HG03060 (cell line): ENCODE results near the gene NELL1.
"Not testable (repeated sequence)": the region's sequence is repeated elsewhere in the genome, so short reads cannot be mapped to it uniquely, and the experiment has no call there.

Experiments
- ATAC-seq: cut with Tn5 transposase; IDR thresholded peaks from one replicate; pipeline ENCODE4 v1.9.1; 2021; ENCODE audit warnings: low read depth, moderate number of reproducible peaks; ENCODE audit not compliant: unreplicated experiment

The NELL1 gene

GRCh38 chr11:20762116-20762844, 92.9 kb downstream of the NELL1 start:
- ATAC-seq = no peak

GRCh38 chr11:20762980-20763379, 93.6 kb downstream of the NELL1 start:
- ATAC-seq = no peak

DNA sequence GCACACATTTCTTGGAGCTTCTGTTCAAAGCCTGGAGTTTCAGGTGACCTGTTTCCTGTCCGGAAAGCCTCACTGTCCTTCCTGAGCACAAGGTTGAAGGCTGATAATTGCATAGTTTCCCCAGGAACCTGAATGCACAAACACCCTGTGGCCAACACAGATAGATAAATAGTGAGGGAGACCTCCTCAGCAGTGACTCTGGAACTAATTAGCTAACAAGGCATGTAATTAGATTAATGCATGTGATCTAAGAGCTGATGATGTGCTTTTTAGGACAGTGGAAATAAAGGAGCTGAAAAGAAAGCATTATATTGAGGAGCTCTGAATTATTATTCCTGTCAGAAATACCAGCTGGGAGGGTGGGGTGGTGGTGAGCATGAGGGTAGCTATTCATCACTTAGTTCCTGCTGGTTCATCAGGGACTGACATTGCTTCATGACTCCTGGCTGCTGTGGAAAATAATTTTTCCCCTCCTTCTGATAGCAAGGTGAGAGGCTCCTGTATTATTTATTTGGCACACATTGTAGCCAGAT, 101.1 kb downstream of the NELL1 start:
- no peak for ATAC-seq

DNA sequence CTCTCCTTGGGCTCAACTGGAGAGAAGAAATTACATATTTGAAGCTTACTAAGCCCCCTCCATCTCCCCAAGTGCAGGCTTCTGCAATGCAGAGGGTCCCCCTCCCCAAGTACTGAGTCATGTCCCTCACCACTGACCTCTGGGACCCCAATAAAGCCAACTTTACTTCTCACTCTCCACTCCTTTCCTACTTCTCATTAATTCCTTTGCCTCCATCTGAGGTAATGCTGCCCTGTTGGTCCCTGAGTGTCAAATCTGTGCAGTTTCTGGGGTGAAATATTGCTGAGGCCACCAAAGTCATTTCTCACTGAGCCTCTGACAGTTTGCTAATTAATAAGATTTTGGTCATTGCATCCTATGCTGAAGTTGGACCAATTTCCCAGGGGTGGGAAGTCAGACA, 101.6 kb downstream of the NELL1 start:
- no peak for ATAC-seq

DNA sequence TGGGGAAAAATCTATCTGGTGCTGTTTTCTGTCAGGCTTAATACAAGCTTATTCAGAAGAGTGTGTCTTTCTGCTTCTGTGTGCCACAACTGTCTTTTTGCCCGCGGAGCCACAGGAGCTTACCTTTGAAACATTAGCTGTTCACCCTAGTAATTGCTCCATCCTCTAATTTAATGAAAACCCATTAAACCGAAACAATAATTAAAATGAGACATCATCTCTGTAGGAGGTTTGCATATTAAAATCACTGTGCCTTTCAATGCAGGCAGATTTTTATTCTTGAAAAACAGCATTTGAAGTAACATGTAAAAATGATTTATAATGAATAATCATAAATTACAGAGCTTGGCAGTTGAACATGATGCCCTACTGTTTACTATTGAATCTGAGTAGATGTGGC, 102.3 kb downstream of the NELL1 start:
- ATAC-seq = no peak

- ATAC-seq = no peak
These were observed 105.9 kb downstream of the NELL1 start for GRCh38 chr11:20775331-20775730.

DNA sequence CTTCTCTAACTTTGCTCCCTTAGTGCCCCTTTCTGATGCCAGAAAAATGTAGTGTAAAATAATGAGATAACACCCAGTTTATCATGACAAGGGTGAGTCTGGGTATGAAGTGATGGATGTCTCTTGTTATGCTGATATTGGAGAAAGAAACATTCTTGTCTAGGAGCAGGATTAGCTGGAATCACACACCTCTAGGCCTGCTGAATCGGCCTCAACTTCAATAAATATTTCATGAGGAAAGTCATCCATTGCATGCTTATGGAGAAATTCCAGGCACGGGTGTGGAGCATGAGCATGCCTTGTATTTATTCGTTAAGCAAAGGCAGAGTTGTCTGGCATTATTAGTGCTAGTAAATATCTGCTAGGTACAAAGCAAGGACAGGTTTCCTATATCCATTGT, 113.4 kb downstream of the NELL1 start:
- no peak for ATAC-seq

GRCh38 chr11:20783220-20783619, 113.8 kb downstream of the NELL1 start:
- no peak for ATAC-seq

GRCh38 chr11:20790622-20791021, 121.2 kb downstream of the NELL1 start:
- no peak for ATAC-seq

- no peak for ATAC-seq
These were observed 125.6 kb downstream of the NELL1 start for GRCh38 chr11:20795005-20795404.

- no peak for ATAC-seq
These were observed 138.9 kb downstream of the NELL1 start for GRCh38 chr11:20808328-20808727.

DNA sequence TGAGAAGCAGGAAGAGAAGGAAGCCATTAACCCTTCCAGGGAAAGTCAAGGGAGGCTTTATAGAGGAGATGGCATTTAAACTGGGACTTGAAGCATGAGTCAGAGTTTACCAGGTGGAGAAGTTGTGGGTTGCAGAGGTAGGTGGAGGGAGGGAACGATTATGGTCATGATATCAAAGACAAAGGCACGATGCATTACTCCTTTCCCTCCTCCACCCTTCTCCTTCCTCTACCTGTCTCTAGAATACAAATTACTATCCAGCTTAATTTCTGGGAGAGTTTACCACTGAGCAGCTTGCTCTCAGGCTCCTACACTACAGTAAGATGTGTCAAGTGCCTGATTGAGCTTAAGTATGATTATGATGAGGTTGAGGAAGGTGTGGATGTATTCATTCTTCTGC, 151.7 kb downstream of the NELL1 start:
- no peak for ATAC-seq

- no peak for ATAC-seq
These were observed 152.1 kb downstream of the NELL1 start for GRCh38 chr11:20821470-20821869.

DNA sequence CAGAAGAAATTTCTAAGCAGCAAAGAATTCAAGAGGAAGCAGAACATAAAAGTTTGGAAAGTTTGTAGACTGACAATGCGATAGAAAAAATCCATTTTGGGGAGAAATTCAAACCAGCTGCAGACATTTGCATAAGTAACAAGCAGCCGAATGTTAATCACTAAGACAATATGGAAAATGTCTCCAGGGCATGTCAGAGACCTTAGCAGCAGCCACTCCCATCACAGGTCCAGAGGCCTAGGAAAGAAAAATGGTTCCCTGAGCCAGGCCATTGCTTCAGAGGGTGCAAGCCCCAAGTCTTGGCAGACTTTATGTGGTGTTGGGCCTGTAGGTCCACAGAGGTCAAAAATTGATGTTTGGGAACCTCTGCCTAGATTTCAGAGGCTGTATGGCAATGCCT, 155.4 kb downstream of the NELL1 start:
- ATAC-seq = no peak

DNA sequence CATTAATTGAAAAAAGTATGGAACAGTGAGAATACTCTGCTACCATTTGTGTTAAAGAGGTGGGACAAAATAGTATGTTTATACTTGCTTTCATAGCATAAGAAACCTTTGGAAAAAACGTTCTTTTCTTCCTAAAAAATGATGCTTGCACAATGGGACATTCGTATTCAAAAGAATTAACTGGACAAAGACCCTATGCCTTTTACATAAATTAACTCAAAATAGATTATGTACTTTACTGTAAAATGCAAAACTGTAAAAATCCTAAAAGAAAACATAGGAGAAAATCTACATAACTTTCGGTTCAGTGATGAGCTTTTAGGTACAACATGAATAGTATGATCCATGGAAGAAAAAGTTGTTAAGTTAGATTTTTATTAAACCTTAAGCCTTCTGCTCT, 166.2 kb downstream of the NELL1 start:
- no peak for ATAC-seq

DNA sequence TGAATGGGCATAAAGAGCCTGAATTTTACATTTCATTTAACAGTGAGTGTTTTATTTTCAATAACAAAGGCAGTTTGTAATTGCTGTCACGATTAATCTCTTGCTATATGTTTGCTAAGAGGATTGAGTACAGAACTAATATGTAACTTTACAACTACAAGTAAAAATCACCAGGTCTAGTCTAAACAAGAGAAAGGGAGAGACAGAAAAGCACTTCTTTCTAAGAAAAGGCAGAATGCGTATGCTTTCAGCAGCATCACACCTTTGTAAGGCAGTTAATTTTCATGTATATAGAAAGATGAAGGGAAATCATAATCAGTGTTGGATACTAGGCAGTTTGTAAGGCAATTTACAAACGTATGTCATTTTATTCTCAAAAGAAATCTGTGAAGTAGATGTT, 169.8 kb downstream of the NELL1 start:
- ATAC-seq = no peak

DNA sequence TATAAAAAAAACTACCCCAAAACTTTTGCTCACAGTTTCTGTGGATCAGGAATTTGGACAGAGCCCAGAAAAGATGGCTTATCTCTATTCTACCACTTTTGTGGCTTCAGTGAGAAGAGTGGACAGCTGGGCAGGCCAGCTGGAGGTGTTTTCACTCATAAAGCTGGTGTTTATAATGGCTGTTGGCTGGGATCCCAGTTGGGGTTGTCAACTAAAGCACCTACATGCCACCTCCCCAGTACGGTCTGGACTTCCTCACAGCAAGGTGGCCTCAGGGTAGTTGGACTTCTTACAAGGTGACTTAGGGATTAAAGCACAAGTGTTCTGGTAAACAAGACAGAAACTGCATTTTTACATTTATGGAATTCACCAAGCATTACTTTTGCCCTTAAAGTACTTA, 171.0 kb downstream of the NELL1 start:
- ATAC-seq = no peak

DNA sequence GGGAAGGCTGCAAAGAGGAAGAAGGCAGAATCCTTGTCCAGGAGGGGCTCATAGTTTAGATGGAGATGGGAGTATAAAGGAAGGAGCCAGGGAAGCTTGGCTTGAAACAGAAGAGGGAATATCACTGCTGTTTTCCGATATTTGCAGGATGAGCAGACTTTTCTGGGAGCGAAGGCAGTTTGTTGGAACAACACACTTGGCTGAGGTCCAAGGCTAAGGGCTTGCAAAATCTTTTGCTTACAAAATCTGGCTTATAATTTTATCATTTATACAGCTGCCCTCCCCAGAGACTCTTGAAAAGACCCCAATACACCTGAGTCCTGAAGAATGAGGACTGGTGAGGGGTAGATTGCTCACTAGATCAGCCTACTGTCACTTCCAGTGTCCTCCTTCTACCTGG, 174.8 kb downstream of the NELL1 start:
- no peak for ATAC-seq

- no peak for ATAC-seq
These were observed 175.2 kb downstream of the NELL1 start for GRCh38 chr11:20844630-20845029.

DNA sequence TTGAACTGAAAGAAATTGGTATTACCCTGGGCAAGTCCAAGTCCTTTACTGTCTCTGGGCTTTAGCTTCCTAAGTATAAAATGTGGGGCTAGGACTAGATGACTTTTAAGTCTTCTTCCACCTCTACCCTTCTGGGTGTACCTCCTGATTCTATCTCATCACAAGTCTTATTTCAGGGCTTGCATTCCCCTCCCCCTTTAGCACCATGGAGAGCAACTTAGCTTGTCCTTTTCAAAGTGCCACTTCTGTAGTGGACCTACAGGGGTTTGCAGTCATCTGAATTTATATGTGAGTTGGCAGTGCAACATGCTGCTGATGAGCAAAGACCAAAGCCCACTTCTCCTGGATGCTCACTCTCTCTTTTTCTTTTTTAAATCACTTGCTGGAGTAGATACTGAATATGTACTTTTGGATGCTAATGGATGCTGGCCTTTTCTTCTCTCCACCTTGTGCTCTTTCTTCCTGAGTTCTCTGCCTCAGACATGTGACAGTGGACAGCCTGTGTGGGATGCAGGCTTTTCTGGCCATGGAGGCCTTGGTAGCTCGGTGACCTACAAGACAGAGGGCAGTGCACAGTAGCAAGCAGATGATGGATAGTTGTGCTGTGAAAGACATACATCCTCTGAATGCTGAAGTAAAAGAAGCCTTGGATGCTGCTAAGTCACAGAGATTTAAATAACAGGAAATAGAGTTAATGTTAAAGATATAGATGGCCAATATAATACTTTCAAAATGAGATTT, 185.0 kb downstream of the NELL1 start:
- no peak for ATAC-seq

- ATAC-seq = no peak
These were observed 191.9 kb downstream of the NELL1 start for GRCh38 chr11:20861322-20861721.

- not testable (repeated sequence) for ATAC-seq
These were observed 192.9 kb downstream of the NELL1 start for GRCh38 chr11:20862263-20862662.
